ENCODE measurements around the gene SRSF2. TPM values are rescaled to one million over a fixed set of nuclear protein-coding genes. Genes with fewer than 3 reads are reported as not detected.
"Not testable (repeated sequence)": the region's sequence is repeated elsewhere in the genome, so short reads cannot be mapped to it uniquely, and the experiment has no call there.

Gene SRSF2
- total RNA-seq, 1 experiment from 2014 or later: 359 TPM

DNA sequence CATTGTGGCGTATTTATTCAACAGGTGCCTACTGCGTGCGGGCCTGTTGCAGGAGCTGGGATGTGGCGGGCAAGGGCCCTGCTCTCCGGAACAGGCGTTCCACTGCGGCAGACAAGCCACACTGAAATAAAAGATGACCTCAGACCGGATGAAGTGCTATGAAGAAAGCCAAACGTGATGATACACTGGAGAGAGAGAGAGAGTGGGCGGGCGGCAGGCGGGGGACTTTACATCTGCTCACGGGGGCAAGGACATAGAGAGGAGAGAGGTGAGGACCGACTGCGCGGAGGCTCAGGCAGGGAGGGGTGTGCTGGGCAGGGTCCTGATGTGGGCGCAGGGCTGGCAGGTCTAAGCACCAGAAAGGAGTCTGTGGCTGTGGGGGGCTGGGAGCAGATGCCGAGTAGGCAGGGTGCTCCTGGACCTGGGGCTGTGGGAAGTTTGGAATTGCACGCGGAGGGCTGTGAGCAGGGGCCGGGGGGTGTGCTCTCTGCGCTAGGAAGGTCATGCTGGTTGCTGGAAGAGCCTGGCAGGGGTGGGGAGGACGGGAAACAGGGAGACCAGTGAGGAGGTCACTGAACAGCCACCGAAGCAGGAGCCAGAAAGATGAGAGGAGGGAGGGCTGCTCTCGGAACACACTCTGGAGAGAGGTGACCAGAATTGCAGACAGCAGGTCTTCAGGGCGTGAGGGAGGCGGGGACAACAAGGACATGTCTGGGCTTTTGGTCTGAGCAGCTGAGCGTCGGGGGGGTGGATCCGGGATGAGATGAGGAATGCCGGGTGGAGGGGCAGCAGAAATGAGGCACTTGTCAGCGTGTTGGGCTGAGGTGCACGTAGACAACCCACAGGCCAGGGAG is 36.3 kb downstream of the SRSF2 start:
- peak; percentile 83 for DNase-seq (ENCODE audit: low read depth)

DNA sequence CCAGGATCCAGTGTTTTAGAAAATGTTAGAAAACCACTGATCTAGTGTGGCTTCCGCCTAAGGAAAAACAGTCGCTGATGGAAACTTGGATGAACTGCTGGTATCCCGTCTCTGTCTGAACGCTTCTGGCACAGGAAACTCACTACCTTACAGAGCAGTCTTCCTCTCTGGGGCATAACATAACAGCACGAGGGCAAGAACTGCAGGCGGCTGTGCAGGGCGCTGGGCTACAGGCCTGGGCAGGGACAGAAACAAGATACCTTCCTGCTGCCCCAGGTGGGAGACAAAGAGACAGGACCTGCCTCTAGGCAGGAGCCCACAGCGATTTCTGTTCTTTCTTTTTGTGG is 36.9 kb downstream of the SRSF2 start:
- DNase-seq (ENCODE audit: low read depth): no peak

DNA sequence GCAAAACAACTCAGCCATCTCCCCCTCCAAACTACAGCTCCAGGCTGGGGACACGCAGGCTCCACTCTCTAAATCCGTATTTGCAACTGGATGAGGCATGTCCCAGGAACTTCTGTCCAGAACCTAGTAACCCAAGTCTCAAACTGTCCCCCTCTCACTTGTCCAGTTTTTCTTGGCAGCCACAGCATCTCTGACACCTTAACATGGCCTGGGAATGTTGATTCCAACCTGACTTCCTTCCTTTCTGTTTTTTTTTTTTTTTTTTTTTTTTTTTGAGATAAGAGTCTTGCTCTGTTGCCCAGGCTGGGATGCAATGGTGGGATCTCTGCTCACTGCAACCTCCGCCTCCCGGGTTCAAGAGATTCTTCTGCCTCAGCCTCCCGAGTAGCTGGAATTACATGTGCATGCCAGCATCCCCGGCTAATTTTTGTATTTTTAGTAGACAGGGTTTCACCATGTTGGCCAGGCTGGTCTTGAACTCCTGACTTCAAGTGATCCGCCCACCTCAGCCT is 38.6 kb downstream of the SRSF2 start:
- not testable (repeated sequence) for DNase-seq (ENCODE audit: low read depth)

DNA sequence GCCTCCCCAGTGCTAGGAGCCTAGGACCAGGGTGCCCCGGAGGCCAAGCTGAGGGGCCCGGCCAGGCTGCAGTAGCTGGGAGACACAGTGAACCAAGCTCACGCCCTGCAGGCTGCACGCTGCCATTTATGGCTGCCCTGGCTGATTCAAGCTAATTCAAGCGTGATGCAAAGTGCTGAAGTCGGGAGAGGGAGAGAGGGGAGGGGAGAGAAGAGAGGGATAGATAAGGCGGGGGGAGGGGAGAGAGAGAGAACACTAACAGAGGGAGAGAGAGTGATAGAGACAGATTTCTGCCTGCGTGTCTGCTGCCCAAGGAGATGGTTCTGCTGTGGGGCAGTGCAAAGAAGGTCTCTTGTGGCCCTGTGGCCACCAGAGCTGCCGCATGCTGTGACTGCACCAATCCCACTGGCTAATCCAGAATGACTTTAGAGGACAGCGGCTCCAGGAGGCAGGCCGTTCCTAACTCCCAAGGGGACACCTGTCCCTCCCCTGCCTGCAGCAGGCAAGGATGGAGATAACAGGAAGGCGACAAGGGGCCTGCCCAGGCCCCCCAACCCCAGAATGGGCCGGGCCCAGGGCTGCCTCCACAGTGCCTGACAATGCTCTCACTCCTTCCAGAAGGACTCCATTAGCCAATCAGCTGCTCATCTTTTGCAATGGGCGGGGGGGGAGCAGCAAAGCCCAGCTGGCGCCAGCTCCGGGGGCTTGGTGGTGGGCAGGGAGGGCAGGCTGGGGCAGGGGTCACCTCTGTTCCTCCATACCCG is 39.2 kb downstream of the SRSF2 start:
- peak; percentile 74 for DNase-seq (ENCODE audit: low read depth)

DNA sequence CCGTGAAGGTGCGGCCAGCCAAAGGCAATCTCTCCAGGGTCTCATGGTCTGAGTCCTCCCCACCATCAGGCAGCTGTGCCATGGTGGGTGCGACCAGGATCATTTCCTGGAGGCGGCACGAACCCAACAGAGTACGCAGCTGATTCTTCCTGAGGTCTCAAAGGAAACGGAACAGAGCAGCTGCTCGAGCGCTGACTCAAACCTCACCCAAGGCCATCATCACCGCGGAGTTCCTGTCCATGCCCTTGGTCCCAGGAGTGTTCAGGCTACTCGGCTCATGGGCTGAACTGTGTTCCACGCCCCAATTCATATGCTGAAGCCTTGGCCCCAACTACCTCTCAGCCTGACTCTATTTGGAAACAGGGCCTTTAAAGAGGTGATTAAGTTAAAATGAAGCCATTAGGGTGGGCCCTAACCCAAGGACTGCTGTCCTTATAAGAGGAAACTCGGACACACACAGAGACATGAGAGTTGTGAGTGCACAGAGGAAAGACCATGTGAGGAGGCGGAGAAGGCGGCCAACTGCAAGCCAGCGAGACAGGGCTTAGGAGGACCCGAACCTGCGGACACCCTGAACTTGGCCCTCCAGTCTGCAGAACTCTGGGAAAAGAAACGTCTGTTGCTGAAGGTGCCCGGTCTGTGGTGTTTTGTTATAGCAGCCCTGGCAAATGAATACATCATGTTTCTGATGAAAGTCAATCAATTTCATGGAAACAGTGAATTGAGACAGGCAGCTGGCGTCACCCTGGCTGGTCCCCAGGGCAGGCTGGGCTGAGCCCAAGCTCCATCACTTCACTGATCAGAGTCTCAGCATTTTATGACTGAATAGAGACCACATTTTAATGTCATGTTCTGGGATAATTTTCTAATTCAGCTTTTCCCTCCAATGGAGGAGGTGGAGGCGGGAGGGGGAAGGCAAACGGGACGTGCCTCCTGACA is 40.1 kb downstream of the SRSF2 start:
- DNase-seq (ENCODE audit: low read depth): peak; percentile 88

DNA sequence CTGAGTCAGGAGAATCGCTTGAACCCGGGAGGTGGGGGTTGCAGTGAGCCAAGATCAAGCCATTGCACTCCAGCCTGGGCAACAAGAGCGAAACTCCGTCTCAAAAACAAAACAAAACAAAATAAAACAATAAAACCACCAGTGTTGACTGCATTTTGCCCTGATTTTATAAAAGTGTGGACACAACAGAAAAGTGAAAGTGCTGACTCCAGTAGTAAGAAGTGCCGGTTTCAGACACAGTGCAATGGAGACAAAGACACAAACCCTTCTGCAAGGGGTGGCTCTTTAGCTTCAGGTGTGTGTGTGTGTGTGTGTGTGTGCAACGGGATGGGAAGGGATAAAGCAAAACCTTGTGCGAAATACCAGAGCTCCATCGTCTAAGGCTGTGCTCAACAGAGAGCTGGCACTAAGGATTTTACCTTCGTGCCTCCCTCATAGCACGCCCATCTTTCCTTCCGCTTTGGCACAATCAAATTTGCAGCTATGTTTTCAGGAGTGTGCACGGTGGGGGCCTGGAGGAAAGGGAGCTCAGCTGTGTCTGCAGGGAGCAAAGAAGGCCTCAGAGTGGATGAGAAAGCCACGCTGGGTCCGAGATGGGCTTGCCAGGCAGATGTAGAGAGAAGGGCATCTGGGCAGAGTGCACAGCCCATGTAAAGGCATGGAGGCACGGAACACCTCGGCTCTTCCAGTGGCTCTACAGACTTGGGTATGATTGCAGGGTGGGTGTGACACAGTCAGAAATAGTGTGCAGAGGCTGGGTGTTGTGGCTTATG is 41.9 kb downstream of the SRSF2 start:
- DNase-seq (ENCODE audit: low read depth): no peak

DNA sequence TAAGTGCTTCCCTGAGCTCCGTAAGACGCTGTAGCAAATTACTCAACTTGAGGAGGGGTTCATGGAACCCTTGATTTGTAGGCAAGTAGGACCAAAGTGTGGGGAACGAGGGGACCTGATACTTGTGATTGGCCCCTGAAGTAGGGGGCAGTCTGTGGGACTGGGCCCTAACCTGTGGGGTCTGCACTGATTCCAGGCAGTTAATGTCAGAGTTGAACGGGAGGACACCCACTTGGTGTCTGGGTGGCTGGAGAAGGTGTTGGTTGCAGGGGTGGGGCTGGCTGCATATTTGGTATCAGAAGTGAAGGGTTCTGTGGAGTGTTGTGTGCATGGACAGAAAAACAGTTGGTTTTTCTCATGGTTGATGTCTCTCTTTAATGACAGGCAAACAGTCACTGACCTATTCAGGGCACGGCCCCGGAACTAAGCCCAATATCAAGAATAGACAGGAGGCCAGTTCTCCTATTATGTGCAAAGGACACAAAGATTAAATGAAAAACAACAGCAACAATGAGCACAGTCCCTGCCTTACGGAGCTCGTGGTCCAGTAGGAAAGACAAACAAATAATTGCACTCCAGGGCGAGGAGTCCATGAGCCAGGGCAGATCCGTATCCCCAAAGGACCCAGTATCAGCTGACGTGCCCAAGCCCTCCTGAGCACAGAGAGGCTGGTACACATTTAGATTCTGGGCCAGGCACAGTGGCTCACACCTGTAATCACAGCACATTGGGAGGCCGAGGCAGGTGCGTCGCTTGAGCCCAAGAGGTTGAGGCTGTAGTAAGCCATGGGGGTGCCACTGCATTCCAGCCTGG is 45.5 kb downstream of the SRSF2 start:
- no peak for DNase-seq (ENCODE audit: low read depth)

DNA sequence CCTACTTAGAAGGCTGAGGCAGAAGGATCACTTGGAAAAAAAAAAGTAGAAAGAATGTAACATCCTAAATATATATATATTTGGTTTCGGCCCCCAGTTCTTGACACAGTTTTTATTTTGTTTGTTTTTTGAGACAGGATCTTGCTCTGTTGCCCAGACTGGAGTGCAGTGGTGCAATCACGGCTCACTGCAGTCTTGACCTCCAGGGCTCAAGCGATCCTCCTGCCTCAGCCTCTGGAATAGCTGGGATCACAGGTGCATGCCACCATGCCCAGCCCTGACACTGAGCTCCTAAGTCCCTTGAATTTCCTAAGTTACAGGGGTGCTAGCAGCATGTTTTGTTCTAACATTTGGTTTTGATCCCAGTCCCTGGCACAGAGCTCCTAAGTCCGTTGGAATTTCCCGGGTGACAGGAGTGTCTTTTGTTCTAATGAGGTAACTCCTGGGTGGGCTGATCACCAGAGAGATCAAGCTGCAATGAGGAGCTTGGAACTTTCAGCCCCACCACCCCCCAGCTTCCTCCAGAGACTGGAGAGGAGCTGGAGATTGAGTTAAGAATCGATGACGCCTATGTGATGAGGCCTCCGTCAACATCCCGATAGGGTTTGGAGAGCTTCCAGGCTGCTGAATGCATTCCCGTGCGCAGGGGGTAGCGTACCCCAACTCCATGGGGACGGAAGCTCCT is 46.4 kb downstream of the SRSF2 start:
- no peak for DNase-seq (ENCODE audit: low read depth)

DNA sequence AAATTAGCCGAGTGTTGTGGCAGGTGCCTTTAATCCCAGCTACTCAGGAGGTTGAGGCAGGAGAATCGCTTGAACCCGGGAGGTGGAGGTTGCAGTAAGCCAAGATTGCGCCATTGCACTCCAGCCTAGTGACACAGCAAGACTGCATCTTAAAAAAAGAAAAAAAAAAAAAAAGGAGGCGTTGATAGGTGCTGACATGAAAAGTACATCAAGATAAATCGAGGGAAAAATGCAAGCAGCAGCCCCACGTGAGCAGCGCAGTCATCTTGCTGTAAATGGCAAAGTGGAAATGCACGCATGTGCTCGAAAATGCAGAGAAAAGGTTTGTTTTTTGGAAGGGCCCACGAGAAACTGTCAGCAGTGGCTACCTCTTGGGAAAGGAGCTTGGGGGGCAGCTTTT is 47.3 kb downstream of the SRSF2 start:
- no peak for DNase-seq (ENCODE audit: low read depth)

DNA sequence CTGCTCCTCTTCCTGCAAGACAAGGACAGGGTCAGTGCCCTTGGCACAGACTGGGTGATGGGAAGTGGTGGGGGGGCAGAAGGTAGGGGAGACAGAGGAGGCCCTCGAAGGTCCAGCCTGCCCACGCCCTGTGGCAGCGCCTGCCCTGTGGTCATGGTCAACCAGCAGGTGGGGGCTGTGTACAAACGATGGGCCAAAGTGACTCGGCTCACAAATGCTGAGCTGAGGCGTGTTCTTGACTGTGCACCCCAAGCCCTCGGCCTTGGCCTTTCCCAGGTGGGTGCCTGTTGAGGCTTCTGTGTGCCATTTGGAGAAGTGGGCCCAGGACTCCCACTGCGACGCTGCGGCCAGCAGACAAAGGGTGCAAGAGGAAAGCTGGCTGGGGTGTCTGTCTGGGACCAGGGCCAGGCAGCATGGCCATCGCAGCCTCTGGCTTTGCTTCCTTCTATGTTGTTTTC is 48.9 kb downstream of the SRSF2 start:
- DNase-seq (ENCODE audit: low read depth): no peak

DNA sequence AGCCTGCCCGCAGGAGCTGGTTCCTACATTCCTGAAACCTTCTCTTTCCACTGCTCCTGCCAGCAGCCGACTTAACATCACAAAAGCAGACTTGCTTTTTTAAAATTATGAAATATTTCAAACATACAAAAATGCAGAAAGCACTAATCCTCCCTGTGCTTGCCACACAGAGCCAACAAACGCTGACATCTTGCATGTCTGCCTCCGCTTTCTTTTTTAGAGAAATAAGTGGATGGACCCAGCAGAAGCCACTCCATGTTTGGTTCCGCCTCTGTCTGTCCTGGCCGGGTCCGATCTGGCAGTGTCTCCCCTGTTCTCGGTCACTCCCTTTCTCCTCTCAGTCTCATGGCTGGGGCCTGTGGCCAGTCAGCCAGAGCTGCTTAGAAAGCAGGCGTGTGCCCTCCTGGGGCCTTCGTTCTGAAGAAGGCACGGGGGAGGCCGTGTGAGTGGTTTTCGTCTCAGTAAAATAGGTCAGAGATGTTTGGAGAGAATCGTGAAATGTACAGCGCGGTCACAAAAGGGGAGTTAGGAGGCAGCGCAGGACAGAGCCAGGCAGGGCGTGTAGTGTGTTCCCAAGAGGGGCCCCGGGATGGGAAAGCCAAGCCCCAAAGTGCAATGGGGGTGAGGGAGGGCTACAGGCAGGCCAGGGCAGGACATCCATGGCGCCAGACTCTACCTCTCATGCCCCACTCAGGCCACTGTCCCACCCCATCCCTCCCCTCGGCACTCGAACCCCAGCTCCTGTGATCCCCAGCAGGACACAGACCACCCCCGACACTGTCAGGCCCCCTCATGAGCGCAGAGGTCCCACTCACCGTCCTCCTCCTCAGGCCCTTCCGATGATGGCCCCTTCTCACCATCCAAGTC is 49.6 kb downstream of the SRSF2 start:
- no peak for DNase-seq (ENCODE audit: low read depth)

DNA sequence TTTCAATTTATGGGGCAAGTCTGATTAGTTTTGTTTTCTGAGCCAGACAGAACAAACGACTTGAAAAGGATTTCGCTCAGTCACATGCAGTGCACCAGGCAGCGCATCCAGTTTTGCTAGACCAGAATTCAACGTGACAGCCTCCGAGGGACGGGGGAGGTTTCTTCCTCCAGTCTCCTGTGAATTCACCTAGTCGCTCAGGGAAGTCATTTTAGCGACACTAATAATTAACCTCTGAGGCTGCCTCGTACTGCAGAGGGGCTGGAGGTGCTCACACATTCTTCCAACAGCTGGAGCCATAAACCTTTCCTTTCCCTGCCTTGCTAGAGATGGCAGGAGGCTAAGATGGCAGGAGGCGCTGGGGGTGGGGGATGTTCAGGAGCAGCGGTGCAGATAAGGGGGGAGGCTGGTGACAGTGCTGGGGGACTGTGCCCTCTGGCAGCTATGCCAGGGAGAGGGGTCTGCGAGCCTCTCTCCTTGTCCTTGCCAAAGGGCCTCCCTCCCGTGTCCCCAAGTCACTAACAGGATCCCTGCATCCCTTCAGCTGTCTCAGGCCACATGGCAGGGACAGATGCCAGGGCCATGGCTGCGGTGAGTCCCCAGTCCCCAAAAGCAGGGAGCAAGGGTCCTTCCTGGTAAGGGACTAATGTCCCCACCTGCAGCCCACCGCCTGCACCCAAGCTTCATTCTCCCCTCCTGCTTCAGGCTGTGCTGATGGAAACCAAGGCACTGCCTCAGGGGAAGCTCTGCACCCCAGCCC is 50.4 kb downstream of the SRSF2 start:
- DNase-seq (ENCODE audit: low read depth): no peak

DNA sequence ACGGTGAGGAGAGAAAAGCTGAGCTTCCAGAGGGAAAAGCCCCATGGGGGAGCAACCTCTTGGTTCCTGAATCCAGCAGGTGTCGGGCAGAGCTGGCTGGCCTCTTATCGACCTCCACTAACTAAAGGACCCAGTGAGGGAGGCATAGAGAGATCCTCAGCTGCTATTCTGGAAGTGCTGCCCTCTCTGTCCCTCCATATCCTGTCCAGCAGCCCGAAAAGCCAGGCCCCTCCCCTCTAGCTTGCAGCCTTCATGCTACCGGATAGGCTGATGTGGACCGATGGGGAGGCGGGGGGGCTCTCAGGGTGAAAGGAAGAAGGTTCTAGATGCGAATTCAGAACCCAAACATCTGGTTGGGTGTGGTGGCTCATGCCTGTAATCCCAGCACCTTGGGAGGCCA is 51.3 kb downstream of the SRSF2 start:
- no peak for DNase-seq (ENCODE audit: low read depth)

DNA sequence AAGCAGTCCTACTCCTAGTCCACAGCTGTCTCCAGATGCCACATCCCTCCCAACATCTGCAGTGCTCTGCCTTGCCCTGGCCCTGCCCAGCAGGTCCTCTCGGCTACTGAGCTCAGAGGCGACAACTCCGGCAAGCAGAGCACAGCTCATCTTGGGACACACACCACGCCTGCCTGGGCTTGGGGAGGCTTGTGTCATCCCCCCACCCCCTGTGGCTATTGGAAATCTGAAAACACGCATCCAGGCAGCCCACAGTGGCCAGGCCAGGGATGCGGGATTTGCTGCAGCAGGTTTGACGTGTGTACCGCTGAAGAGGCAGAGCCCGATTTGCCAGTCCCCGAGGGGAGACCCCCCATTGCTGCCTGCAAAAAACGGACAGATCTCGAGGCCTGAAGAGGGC is 51.8 kb downstream of the SRSF2 start:
- no peak for DNase-seq (ENCODE audit: low read depth)

DNA sequence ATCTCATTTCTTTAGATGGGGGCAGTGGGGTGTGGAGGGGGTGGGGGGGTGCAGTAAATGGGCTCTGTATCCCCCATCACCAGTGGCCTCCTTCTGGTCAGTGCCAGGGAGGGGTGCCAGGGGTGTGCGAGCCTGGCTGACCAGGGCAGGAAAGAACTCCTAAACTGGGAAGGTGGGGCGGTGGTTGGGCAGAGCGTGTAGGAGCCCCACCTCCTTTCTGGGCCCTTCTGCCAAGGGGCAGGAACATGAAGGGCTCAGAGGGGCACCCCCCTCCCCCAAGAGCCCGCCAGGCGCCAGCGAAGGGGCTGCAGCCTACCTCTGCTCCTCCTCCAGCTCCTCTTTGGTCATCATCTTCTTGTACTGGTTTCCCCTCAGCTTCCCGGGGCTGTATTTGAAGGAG is 52.4 kb downstream of the SRSF2 start:
- no peak for DNase-seq (ENCODE audit: low read depth)
